C4-2B (cell line): ENCODE data around the gene ZMYND10.

Experiments
- H3K27ac ChIP-seq: fragments of 450-650 bp; 2 replicates; pipeline ENCODE4 v1.5.1; 2017
- ZFX ChIP-seq: fragments of 450-650 bp; IDR thresholded peaks from 2 replicates; pipeline ENCODE4 v1.6.1; 2017
- TF ChIP-seq, protein P1 (sequence below): fragments of 450-650 bp; conservative IDR thresholded peaks from 2 replicates; pipeline ENCODE4 v1.5.1; 2017; ENCODE audit warnings: mild to moderate bottlenecking

ZMYND10 gene

GRCh38 chr3:50336452-50337174 lies 8.9 kb downstream of the ZMYND10 start:
- TF ChIP-seq, protein P1, sequence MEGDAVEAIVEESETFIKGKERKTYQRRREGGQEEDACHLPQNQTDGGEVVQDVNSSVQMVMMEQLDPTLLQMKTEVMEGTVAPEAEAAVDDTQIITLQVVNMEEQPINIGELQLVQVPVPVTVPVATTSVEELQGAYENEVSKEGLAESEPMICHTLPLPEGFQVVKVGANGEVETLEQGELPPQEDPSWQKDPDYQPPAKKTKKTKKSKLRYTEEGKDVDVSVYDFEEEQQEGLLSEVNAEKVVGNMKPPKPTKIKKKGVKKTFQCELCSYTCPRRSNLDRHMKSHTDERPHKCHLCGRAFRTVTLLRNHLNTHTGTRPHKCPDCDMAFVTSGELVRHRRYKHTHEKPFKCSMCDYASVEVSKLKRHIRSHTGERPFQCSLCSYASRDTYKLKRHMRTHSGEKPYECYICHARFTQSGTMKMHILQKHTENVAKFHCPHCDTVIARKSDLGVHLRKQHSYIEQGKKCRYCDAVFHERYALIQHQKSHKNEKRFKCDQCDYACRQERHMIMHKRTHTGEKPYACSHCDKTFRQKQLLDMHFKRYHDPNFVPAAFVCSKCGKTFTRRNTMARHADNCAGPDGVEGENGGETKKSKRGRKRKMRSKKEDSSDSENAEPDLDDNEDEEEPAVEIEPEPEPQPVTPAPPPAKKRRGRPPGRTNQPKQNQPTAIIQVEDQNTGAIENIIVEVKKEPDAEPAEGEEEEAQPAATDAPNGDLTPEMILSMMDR: no peak; the same call in 1 of the 2 replicates
- no peak for TF ChIP-seq ZFX
- peak overlapping the region; percentile 97 for H3K27ac ChIP-seq

DNA sequence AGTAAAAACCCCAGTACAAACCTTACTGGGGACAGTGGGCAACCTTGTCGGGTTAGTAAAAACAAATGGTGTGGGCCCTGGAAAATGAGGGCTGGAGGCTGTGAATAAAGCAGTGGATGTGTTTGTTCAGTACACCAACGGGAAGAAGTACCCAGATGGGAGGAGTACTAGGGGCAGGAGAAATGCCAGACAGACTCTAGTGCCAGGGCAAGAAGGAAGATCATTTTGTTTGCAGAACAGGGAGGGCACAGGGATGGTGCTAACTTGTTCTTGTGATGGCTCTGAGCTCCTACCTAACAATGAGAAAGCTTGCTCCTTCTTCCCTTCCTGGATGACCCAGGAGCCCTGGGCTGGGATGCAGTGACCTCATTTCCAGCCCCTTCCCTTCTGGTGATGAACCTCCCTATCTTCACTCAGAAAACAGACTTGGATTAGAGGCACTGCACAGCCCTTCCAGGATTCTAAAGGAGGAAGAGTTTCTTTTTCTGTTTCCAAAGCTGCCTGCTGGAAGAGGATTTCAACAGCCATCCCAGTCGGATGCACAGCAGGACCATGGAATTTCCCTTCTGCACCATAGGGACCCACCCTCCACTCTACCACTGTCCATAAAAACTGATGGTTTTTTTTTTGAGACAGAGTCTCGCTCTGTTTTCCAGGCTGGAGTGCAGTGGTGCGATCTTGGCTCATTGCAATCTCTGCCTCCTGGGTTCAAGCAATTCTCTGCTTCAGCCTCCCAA lies 11.0 kb downstream of the ZMYND10 start:
- TF ChIP-seq, protein P1: no peak
- TF ChIP-seq ZFX: no peak
- peak overlapping the region; percentile 97 for H3K27ac ChIP-seq

GRCh38 chr3:50333744-50334328 lies 11.7 kb downstream of the ZMYND10 start:
- no peak for TF ChIP-seq ZFX
- TF ChIP-seq, protein P1: no peak
- peak overlapping the region; percentile 97 for H3K27ac ChIP-seq

GRCh38 chr3:50331364-50331907 lies 14.1 kb downstream of the ZMYND10 start:
- TF ChIP-seq, protein P1: no peak
- no peak for TF ChIP-seq ZFX
- H3K27ac ChIP-seq: no peak overlapping the region

GRCh38 chr3:50330330-50330729 lies 15.2 kb downstream of the ZMYND10 start:
- no peak overlapping the region for H3K27ac ChIP-seq
- TF ChIP-seq, protein P1: no peak
- TF ChIP-seq ZFX: no peak

DNA sequence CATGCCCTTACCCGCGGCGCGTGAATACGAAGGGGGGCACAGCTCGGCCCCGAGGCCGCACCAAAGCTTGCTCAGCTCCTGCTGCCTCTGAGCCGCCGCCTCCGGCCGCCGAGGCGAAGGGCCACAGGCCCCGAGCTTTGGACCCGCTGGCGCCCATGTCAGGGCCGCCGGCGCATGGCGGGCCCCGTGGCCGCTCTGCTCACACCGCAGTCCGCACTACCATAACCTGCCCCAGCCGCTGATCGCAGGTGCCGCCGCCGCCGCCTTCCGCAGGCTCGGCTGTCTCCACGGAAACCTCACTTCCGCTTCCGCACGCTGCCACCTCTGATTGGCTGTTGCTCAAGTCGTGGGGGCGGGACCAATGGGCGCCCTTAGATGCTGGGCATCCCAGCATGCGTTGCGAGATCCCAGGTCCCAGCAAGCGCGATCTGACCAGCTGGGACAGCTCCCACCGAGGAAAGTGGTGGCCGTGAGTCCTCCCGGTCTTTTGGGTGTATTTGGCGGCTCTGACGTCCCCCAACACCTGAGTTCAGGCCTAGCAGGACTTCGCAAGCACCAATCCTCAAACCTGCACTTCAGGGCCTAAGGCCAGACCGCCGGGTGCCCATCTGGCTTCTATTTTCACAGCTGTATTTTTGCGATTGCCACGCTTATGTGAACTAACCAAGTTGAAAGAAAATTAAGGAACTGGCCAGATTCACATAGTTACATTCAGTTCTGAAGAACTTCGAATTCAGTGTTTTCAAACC lies 17.4 kb downstream of the ZMYND10 start, which contains the start of gene TUSC2:
Gene TUSC2, minus strand, starts transcription at position 281 of the 749 bp plus-strand sequence. Its CDS starts 124 bp downstream, at position 157.
- TF ChIP-seq ZFX: peak; percentile 40; the same call in 1 of the 2 replicates
- TF ChIP-seq, protein P1: no peak
- H3K27ac ChIP-seq: peak within 1 kb of the TSS; percentile 80
